KOPT-K1 (cell line): ENCODE measurements around the gene MOB3B.
"Not testable (repeated sequence)": the region's sequence is repeated elsewhere in the genome, so short reads cannot be mapped to it uniquely, and the experiment has no call there.

Source experiments
- H3K27ac ChIP-seq: fragments of 200-600 bp; sonication (generic); 2 replicates; pipeline ENCODE4 v1.5.1; 2016; ENCODE audit warnings: antibody characterized with exemption, mild to moderate bottlenecking, low read depth, low read length; ENCODE audit not compliant: poor library complexity, severe bottlenecking
- H3K36me3 ChIP-seq: fragments of 200-600 bp; sonication (generic); 2 replicates; pipeline ENCODE4 v1.5.1; 2017; ENCODE audit warnings: antibody characterized with exemption, mild to moderate bottlenecking, low read length, moderate library complexity; ENCODE audit not compliant: insufficient read depth
- H3K9me3 ChIP-seq: fragments of 200-600 bp; sonication (generic); 2 replicates; pipeline ENCODE4 v1.5.1; 2017; ENCODE audit warnings: antibody characterized with exemption, low read length, mild to moderate bottlenecking; ENCODE audit not compliant: insufficient read depth, poor library complexity, severe bottlenecking

Gene MOB3B

GRCh38 chr9:27464950-27465349 lies 64.7 kb downstream of the MOB3B start:
- not testable (repeated sequence) for H3K9me3 ChIP-seq, H3K27ac ChIP-seq, H3K36me3 ChIP-seq

- H3K27ac ChIP-seq: no peak overlapping the region
- no peaks in the 10 kb centered on the region for H3K9me3 ChIP-seq
- no peaks in the 10 kb centered on the region for H3K36me3 ChIP-seq
Measured at GRCh38 chr9:27462846-27463245, 66.8 kb downstream of the MOB3B start.

- H3K36me3 ChIP-seq: no peaks in the 10 kb centered on the region
- no peak overlapping the region for H3K27ac ChIP-seq
- no peaks in the 10 kb centered on the region for H3K9me3 ChIP-seq
Measured at GRCh38 chr9:27462434-27462833, 67.2 kb downstream of the MOB3B start.

- Histone ChIP-seq H3K36me3 (no peaks in the 10 kb centered on the region), H3K27ac (no peak overlapping the region), H3K9me3 (no peaks in the 10 kb centered on the region)
Measured at GRCh38 chr9:27460226-27461023, 69.2 kb downstream of the MOB3B start.

- Histone ChIP-seq H3K36me3 (no peaks in the 10 kb centered on the region), H3K9me3 (no peaks in the 10 kb centered on the region), H3K27ac (no peak overlapping the region)
Measured at GRCh38 chr9:27457445-27457844, 72.2 kb downstream of the MOB3B start.

- Histone ChIP-seq H3K27ac (no peak overlapping the region), H3K36me3 (no peaks in the 10 kb centered on the region)
Measured at GRCh38 chr9:27453860-27454553, 75.6 kb downstream of the MOB3B start.

GRCh38 chr9:27451207-27451797 lies 78.3 kb downstream of the MOB3B start:
- Histone ChIP-seq H3K9me3 (no peaks in the 10 kb centered on the region), H3K27ac (no peak overlapping the region), H3K36me3 (no peaks in the 10 kb centered on the region)

More at GRCh38 chr9:27453860-27454553, 75.6 kb downstream of the MOB3B start:
- no peaks in the 10 kb centered on the region for H3K9me3 ChIP-seq

- Histone ChIP-seq H3K36me3 (no peaks in the 10 kb centered on the region), H3K9me3 (no peaks in the 10 kb centered on the region), H3K27ac (no peak overlapping the region)
Measured at GRCh38 chr9:27450752-27451151, 78.9 kb downstream of the MOB3B start.

- H3K27ac ChIP-seq, H3K36me3 ChIP-seq, H3K9me3 ChIP-seq: not testable (repeated sequence)
Measured at GRCh38 chr9:27448356-27448755, 81.3 kb downstream of the MOB3B start.

- no peak overlapping the region for H3K27ac ChIP-seq
- H3K36me3 ChIP-seq: no peaks in the 10 kb centered on the region
- no peaks in the 10 kb centered on the region for H3K9me3 ChIP-seq
Measured at GRCh38 chr9:27447031-27447683, 82.5 kb downstream of the MOB3B start.

GRCh38 chr9:27445688-27446087 lies 83.9 kb downstream of the MOB3B start:
- Histone ChIP-seq H3K36me3 (no peaks in the 10 kb centered on the region), H3K27ac (no peak overlapping the region), H3K9me3 (no peaks in the 10 kb centered on the region)

- Histone ChIP-seq H3K9me3 (no peaks in the 10 kb centered on the region), H3K36me3 (no peaks in the 10 kb centered on the region)
Measured at GRCh38 chr9:27445057-27445595, 84.5 kb downstream of the MOB3B start.

GRCh38 chr9:27442464-27442863 lies 87.2 kb downstream of the MOB3B start:
- no peaks in the 10 kb centered on the region for H3K36me3 ChIP-seq
- H3K27ac ChIP-seq: no peak overlapping the region
- no peaks in the 10 kb centered on the region for H3K9me3 ChIP-seq

More at GRCh38 chr9:27445057-27445595, 84.5 kb downstream of the MOB3B start:
- no peak overlapping the region for H3K27ac ChIP-seq

GRCh38 chr9:27441741-27442070 lies 87.9 kb downstream of the MOB3B start:
- H3K9me3 ChIP-seq: no peaks in the 10 kb centered on the region
- H3K27ac ChIP-seq: no peak overlapping the region
- no peaks in the 10 kb centered on the region for H3K36me3 ChIP-seq
